Karpas-422 (cell line): ENCODE results near the gene FANK1. TPM values are rescaled to one million over a fixed set of nuclear protein-coding genes. Genes with fewer than 3 reads are reported as not detected.
"Not testable (repeated sequence)": the region's sequence is repeated elsewhere in the genome, so short reads cannot be mapped to it uniquely, and the experiment has no call there.

Experiments used
- DNase-seq: peaks from one replicate; pipeline ENCODE4 v3.0.0-alpha.2; 2015
- H2AFZ ChIP-seq: fragments of 200-600 bp; sonication (generic); 2 replicates; pipeline ENCODE4 v1.6.1; 2014; ENCODE audit warnings: antibody characterized with exemption, low read length, mixed read lengths
- H3K27ac ChIP-seq: fragments of 200-600 bp; sonication (generic); 2 replicates; pipeline ENCODE4 v1.5.1; 2014; ENCODE audit warnings: mild to moderate bottlenecking, low read length, moderate library complexity
- H3K27me3 ChIP-seq: fragments of 200-600 bp; sonication (generic); 2 replicates; pipeline ENCODE4 v1.6.1; 2014; ENCODE audit warnings: low read length, mixed read lengths
- H3K36me3 ChIP-seq: fragments of 200-600 bp; sonication (generic); 2 replicates; pipeline ENCODE4 v1.6.1; 2014; ENCODE audit warnings: low read length, mixed read lengths; ENCODE audit not compliant: insufficient read depth
- H3K4me1 ChIP-seq: fragments of 200-600 bp; sonication (generic); 2 replicates; pipeline ENCODE4 v1.6.1; 2014; ENCODE audit warnings: mild to moderate bottlenecking, low read length, mixed read lengths
- H3K4me2 ChIP-seq: fragments of 200-600 bp; sonication (generic); 2 replicates; pipeline ENCODE4 v1.6.1; 2014; ENCODE audit warnings: low read length, low read depth, mild to moderate bottlenecking; ENCODE audit not compliant: poor library complexity, severe bottlenecking
- H3K4me3 ChIP-seq: fragments of 200-600 bp; sonication (generic); 2 replicates; pipeline ENCODE4 v1.5.1; 2014; ENCODE audit warnings: mild to moderate bottlenecking, antibody characterized with exemption, low read length, mixed read lengths
- H3K79me2 ChIP-seq: fragments of 200-600 bp; sonication (generic); 2 replicates; pipeline ENCODE4 v1.6.1; 2014; ENCODE audit warnings: mild to moderate bottlenecking, low read length, mixed read lengths
- H3K9ac ChIP-seq: fragments of 200-600 bp; sonication (generic); 2 replicates; pipeline ENCODE4 v1.6.0; 2014; ENCODE audit warnings: low read length
- H3K9me2 ChIP-seq: fragments of 200-600 bp; sonication (generic), shearing (Covaris generic); replicated peaks from 2 replicates; pipeline ENCODE4 v1.6.0; 2014; ENCODE audit warnings: mild to moderate bottlenecking, low read length, moderate library complexity; ENCODE audit not compliant: insufficient read depth
- H3K9me3 ChIP-seq: fragments of 300-700, 200-600 bp; sonication (generic); 2 replicates; pipeline ENCODE4 v1.6.1; 2014; ENCODE audit warnings: low read length, mixed read lengths
- H4K20me1 ChIP-seq: fragments of 200-600 bp; sonication (generic); 2 replicates; pipeline ENCODE4 v1.6.1; 2014; ENCODE audit warnings: mild to moderate bottlenecking, antibody characterized with exemption, low read length, low read depth; ENCODE audit not compliant: insufficient read depth
- total RNA-seq: library from RNA; depleted of rRNA; stranded (reverse); fragments of >200 nt; shearing (Covaris generic); gene quantifications from 2 replicates; pipeline ENCODE4 v1.2.3, GENCODE V29; 2014; ENCODE audit warnings: low replicate concordance

The FANK1 gene
- total RNA-seq, 1 experiment from 2014 or later, result not detected

DNA sequence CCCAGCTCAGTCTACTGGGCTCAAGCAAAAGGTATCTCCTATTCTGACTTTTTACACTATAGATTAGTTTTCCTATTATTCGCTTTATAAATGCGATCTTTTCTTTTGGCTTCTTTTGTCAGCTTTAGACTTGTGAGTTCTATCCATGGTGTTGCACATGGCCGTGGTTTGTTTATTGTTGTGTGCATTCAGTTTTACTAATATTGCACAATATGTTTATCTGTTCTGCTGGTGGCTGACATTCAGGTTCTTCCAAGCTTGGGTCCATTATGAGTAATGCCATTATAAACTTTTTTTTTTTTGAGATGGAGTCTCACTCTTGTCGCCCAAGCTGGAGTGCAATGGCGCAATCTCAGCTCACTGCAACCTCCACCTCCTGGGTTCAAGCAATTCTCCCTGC, 30.9 kb downstream of the FANK1 start:
- H3K9me3 ChIP-seq, H2AFZ ChIP-seq, H3K4me2 ChIP-seq, H3K4me3 ChIP-seq, H3K9ac ChIP-seq, H3K79me2 ChIP-seq, H3K27me3 ChIP-seq, H4K20me1 ChIP-seq, H3K9me2 ChIP-seq, DNase-seq, H3K36me3 ChIP-seq, H3K4me1 ChIP-seq, H3K27ac ChIP-seq: not testable (repeated sequence)

GRCh38 chr10:125928928-125929585, 32.7 kb downstream of the FANK1 start:
- H4K20me1 ChIP-seq, result no peaks in the 10 kb centered on the region
- H3K27me3 ChIP-seq, result no peaks in the 10 kb centered on the region
- H3K9me2 ChIP-seq, result no peaks in the 10 kb centered on the region
- no peaks in the 10 kb centered on the region for H3K79me2 ChIP-seq
- no peak for DNase-seq
- H3K9me3 ChIP-seq, result no peaks in the 10 kb centered on the region
- no peak overlapping the region for H3K9ac ChIP-seq
- no peaks in the 10 kb centered on the region for H3K4me1 ChIP-seq
- H2AFZ ChIP-seq, result no peak overlapping the region
- no peaks in the 10 kb centered on the region for H3K36me3 ChIP-seq
- H3K27ac ChIP-seq, result no peak overlapping the region
- H3K4me3 ChIP-seq, result no peak overlapping the region
- no peak overlapping the region for H3K4me2 ChIP-seq

DNA sequence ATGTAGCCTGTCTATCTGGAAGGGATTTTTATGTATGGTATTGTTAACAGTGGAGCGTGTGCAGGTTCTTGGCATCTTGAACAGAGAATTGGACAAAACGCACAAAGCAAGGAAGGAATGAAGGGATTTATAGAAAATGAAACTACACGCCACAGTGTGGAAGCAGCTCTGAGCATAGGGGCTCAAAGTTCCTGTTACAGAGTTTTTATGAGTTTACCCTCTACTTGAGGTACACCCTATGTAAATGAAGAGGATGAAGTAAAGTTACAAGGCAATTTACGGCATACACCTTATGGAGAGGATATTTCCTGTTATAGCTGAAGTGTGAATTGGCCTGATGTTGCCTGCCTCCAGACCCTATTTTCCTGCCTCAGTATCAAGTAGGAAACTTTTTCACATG, 33.3 kb downstream of the FANK1 start:
- Histone ChIP-seq H3K4me3 (no peak overlapping the region), H3K9me2 (no peaks in the 10 kb centered on the region), H3K9ac (no peak overlapping the region), H4K20me1 (no peaks in the 10 kb centered on the region), H3K27ac (no peak overlapping the region), H2AFZ (no peak overlapping the region), H3K4me2 (no peak overlapping the region), H3K27me3 (no peaks in the 10 kb centered on the region), H3K79me2 (no peaks in the 10 kb centered on the region), H3K36me3 (no peaks in the 10 kb centered on the region), H3K9me3 (no peaks in the 10 kb centered on the region), H3K4me1 (no peaks in the 10 kb centered on the region)
- DNase-seq, result no peak

DNA sequence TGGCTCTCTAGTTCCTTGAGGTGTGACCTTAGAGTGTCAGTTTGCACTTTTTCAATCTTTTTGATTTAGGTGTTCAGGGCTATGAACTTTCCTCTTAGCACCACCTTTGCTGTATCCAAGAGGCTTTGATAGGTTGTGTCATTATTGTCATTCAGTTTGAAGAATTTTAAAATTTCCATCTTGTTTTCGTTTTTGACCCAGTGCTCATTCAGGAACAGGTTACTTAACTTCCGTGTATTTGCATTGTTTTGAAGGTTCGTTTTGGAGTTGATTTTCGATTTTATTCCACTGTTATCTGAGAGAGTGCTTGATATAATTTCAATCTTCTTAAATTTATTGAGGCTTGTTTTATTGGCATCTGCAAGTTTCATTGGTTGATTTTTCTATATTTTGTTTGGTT, 37.3 kb downstream of the FANK1 start:
- H3K79me2 ChIP-seq, result no peaks in the 10 kb centered on the region
- no peaks in the 10 kb centered on the region for H3K36me3 ChIP-seq
- no peaks in the 10 kb centered on the region for H3K27me3 ChIP-seq
- no peak overlapping the region for H3K9ac ChIP-seq
- no peaks in the 10 kb centered on the region for H3K4me1 ChIP-seq
- H3K9me2 ChIP-seq, result no peaks in the 10 kb centered on the region
- DNase-seq, result no peak
- H4K20me1 ChIP-seq, result no peaks in the 10 kb centered on the region
- H3K4me2 ChIP-seq, result no peak overlapping the region
- no peak overlapping the region for H3K4me3 ChIP-seq
- no peak overlapping the region for H3K27ac ChIP-seq
- H3K9me3 ChIP-seq, result no peaks in the 10 kb centered on the region
- no peak overlapping the region for H2AFZ ChIP-seq

DNA sequence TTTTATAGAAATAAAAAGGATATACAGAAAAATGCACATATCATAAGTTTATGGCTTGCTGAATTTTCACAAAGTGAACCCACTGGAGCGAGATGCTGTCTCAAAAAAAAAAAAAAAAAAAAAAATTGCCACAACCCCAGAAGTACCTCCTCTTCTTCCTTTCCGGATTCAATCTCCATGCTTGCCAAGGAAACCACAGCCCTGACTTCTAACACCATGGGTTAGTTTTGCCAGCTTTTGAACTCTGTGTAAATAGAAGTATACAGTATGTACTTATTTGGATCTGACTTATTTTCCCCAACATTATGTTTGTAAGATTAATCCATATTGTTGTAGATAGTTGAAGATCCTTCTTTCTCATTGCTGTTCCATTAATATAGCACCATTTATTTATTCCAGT, 40.0 kb downstream of the FANK1 start:
- H3K4me1 ChIP-seq, result no peaks in the 10 kb centered on the region
- no peaks in the 10 kb centered on the region for H3K9me3 ChIP-seq
- no peaks in the 10 kb centered on the region for H3K79me2 ChIP-seq
- H3K9me2 ChIP-seq, result no peaks in the 10 kb centered on the region
- H3K36me3 ChIP-seq, result no peaks in the 10 kb centered on the region
- H4K20me1 ChIP-seq, result no peaks in the 10 kb centered on the region
- H3K4me3 ChIP-seq, result no peak overlapping the region
- no peak overlapping the region for H3K27ac ChIP-seq
- H2AFZ ChIP-seq, result no peak overlapping the region
- H3K4me2 ChIP-seq, result no peak overlapping the region
- H3K9ac ChIP-seq, result no peak overlapping the region
- DNase-seq, result no peak
- no peaks in the 10 kb centered on the region for H3K27me3 ChIP-seq

GRCh38 chr10:125940515-125940914, 44.2 kb downstream of the FANK1 start:
- no peak overlapping the region for H3K4me2 ChIP-seq
- H3K9ac ChIP-seq, result no peak overlapping the region
- H3K36me3 ChIP-seq, result no peaks in the 10 kb centered on the region
- H2AFZ ChIP-seq, result no peak overlapping the region
- no peak overlapping the region for H3K27ac ChIP-seq
- no peaks in the 10 kb centered on the region for H3K27me3 ChIP-seq
- H3K79me2 ChIP-seq, result no peaks in the 10 kb centered on the region
- no peak for DNase-seq
- H3K4me3 ChIP-seq, result no peak overlapping the region
- no peaks in the 10 kb centered on the region for H3K4me1 ChIP-seq
- no peaks in the 10 kb centered on the region for H3K9me2 ChIP-seq
- H4K20me1 ChIP-seq, result no peaks in the 10 kb centered on the region
- no peaks in the 10 kb centered on the region for H3K9me3 ChIP-seq

DNA sequence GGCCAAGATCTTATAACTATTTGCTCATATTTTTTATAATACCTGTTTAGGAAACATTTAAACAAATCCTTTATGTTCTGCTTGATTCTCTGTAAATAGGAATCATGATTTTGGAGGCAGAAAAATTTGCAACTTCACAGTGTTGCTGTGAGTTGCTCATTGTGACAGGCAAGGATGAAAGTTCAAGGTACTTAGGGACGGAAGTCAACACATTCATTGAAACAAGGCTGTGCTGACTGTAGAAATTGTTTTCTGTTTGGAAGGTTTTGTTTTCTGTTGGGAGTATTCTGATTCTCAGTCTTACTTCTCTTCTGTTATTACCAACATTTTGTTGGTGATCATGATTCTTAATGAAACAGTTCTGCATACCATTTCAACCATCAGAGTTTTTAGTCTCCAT, 54.9 kb downstream of the FANK1 start:
- Histone ChIP-seq H3K4me1 (no peaks in the 10 kb centered on the region), H3K9me2 (no peaks in the 10 kb centered on the region), H3K4me3 (no peak overlapping the region), H4K20me1 (no peaks in the 10 kb centered on the region), H3K9ac (no peak overlapping the region), H3K9me3 (peaks cover 14% of the 10 kb centered on the region), H2AFZ (no peak overlapping the region), H3K27ac (no peak overlapping the region), H3K79me2 (no peaks in the 10 kb centered on the region), H3K4me2 (no peak overlapping the region), H3K27me3 (no peaks in the 10 kb centered on the region), H3K36me3 (no peaks in the 10 kb centered on the region; the same call in 1 of the 2 replicates)
- DNase-seq, result no peak

- Histone ChIP-seq H3K4me2 (no peak overlapping the region), H3K9ac (no peak overlapping the region), H3K36me3 (no peaks in the 10 kb centered on the region; the same call in 1 of the 2 replicates), H3K27me3 (no peaks in the 10 kb centered on the region), H3K4me1 (no peaks in the 10 kb centered on the region), H3K27ac (no peak overlapping the region), H3K9me3 (peaks cover 14% of the 10 kb centered on the region), H2AFZ (no peak overlapping the region), H3K9me2 (no peaks in the 10 kb centered on the region), H3K4me3 (no peak overlapping the region), H3K79me2 (no peaks in the 10 kb centered on the region), H4K20me1 (no peaks in the 10 kb centered on the region)
- DNase-seq, result no peak
These were observed 57.5 kb downstream of the FANK1 start for GRCh38 chr10:125953778-125954385.
